ENCODE results near the gene ANKRD11. TPM values are rescaled to one million over a fixed set of nuclear protein-coding genes. Genes with fewer than 3 reads are reported as not detected.
A peak's percentile ranks its signal among the peaks of the same experiment; 100 is the strongest.
"Not testable (repeated sequence)": the region's sequence is repeated elsewhere in the genome, so short reads cannot be mapped to it uniquely, and the experiment has no call there.

The ANKRD11 gene
- polyA plus RNA-seq, 1 donor (not counting 4 experiments of a cell fraction or from before 2014, with no cell fraction given) = 30.1 TPM

DNA sequence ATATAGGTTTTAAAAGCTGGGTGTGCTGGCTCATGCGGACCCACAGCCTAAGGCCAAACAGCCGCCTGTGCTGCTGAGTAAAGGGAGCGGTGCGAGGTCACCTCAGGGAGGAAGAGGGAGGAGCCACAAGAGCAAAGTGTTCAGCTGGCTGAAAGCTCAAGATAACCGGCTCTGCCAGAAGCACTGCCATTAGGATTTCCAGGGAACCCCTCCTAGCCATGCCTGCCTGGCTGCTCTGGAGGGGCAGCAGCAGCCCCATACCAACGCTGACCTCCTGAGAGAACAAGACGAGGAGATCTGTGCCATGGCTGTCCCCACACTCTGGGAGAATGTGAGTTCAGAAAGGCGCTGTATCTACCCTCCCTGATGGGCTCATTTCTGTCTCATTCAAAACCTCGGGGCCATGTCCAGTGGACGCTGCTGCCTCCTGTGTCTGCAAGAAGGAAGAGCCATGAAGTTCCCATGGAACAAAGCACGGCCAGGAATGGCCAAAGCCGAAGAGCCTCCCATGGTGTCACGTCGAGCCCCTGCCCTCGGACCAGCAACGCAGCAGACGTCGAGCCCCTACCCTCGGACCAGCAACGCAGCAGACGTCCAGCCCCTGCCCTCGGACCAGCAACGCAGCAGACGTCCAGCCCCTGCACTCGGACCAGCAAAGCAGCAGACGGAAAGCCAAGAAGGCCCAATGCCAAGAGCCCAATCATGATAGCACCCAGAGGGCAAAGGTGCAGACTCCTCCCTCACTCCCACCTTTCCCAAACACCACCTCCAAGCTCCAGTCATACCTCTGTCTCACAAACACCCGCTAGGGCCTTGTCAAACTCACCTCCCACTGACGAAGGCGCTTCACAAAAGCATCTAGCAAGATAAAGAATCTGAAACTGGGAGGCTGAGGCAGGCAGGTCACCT is 107.0 kb downstream of the ANKRD11 start:
- dilution Hi-C loops (cut with MboI; ENCODE audit: extremely low pct_ligation_motif_present, low sequenced_read_pairs) = no loop called here
- peaks cover 36% of the 10 kb centered on the region for H4K20me1 ChIP-seq (ENCODE audit: control insufficient read depth, extremely low read depth, insufficient read depth, low read length)
- DNase-seq (ENCODE audit: low read depth, low spot score) (no peak), FAIRE-seq (peak; percentile 63)
- TF ChIP-seq EZH2 (IDR thresholded peaks at IDR 0.05; ENCODE audit: low read length) = no peak
- no peak for TF ChIP-seq CTCF (optimal IDR thresholded peaks at IDR 0.05 in 1 of 3, IDR thresholded peaks at IDR 0.05 in 1 of 3, conservative IDR thresholded peaks at IDR 0.05 in 1 of 3; ENCODE audit: extremely low read depth in 1 of 3, insufficient read depth in 2 of 3, low read length in 3 of 3)
- peaks cover 3% of the 10 kb centered on the region for H3K9me1 ChIP-seq (ENCODE audit: control insufficient read depth, extremely low read depth, insufficient read depth, low read length)
- H3K27me3 ChIP-seq (ENCODE audit: control insufficient read depth, extremely low read depth, insufficient read depth, low read length) = no peaks in the 10 kb centered on the region
- peaks cover 40% of the 10 kb centered on the region for H3K4me1 ChIP-seq (ENCODE audit: control insufficient read depth, extremely low read depth, insufficient read depth, low read length)
- H3K79me2 ChIP-seq (ENCODE audit: control insufficient read depth, insufficient read depth, low read length) = peaks cover 97% of the 10 kb centered on the region
- no peaks in the 10 kb centered on the region for H3K36me3 ChIP-seq (ENCODE audit: control insufficient read depth in 2 of 2, extremely low read depth in 1 of 2, insufficient read depth in 2 of 2, low read length in 2 of 2)
- peak overlapping the region; percentile 79 for H3K4me2 ChIP-seq (ENCODE audit: control insufficient read depth, extremely low read depth, insufficient read depth, low read depth, low read length)
- peak overlapping the region in 2 of 3 experiments; percentile 34 to 42 for H3K4me3 ChIP-seq (ENCODE audit: control insufficient read depth in 2 of 3, extremely low read depth in 1 of 3, insufficient read depth in 2 of 3, low read depth in 1 of 3, low read length in 3 of 3)
- peak overlapping the region; percentile 49 for H3K27ac ChIP-seq (ENCODE audit: control insufficient read depth, insufficient read depth, low read length)
- H2AFZ ChIP-seq (ENCODE audit: control insufficient read depth, low read length) = no peak overlapping the region
- H3K9me3 ChIP-seq (ENCODE audit: control insufficient read depth, low read depth, low read length) = no peaks in the 10 kb centered on the region
- peak overlapping the region; percentile 48 for H3K9ac ChIP-seq (ENCODE audit: control insufficient read depth, extremely low read depth, insufficient read depth, low read length)

- H3K4me3 ChIP-seq (ENCODE audit: control insufficient read depth in 2 of 3, extremely low read depth in 1 of 3, insufficient read depth in 2 of 3, low read depth in 1 of 3, low read length in 3 of 3) = peak overlapping the region in 2 of 3 experiments; percentile 34 to 42
- H3K9ac ChIP-seq (ENCODE audit: control insufficient read depth, extremely low read depth, insufficient read depth, low read length) = peak overlapping the region; percentile 48
- H2AFZ ChIP-seq (ENCODE audit: control insufficient read depth, low read length); H3K9me1 ChIP-seq (ENCODE audit: control insufficient read depth, extremely low read depth, insufficient read depth, low read length); H3K9me3 ChIP-seq (ENCODE audit: control insufficient read depth, low read depth, low read length); DNase-seq (ENCODE audit: low read depth, low spot score); H3K27me3 ChIP-seq (ENCODE audit: control insufficient read depth, extremely low read depth, insufficient read depth, low read length); FAIRE-seq; H3K36me3 ChIP-seq (ENCODE audit: control insufficient read depth in 2 of 2, extremely low read depth in 1 of 2, insufficient read depth in 2 of 2, low read length in 2 of 2); dilution Hi-C loops (cut with MboI; ENCODE audit: extremely low pct_ligation_motif_present, low sequenced_read_pairs): not testable (repeated sequence)
- H3K4me2 ChIP-seq (ENCODE audit: control insufficient read depth, extremely low read depth, insufficient read depth, low read depth, low read length) = peak overlapping the region; percentile 79
- peaks cover 40% of the 10 kb centered on the region for H3K4me1 ChIP-seq (ENCODE audit: control insufficient read depth, extremely low read depth, insufficient read depth, low read length)
- H3K79me2 ChIP-seq (ENCODE audit: control insufficient read depth, insufficient read depth, low read length) = peaks cover 97% of the 10 kb centered on the region
- H3K27ac ChIP-seq (ENCODE audit: control insufficient read depth, insufficient read depth, low read length) = peak overlapping the region; percentile 49
- peaks cover 40% of the 10 kb centered on the region for H4K20me1 ChIP-seq (ENCODE audit: control insufficient read depth, extremely low read depth, insufficient read depth, low read length)
These were observed 107.8 kb downstream of the ANKRD11 start for GRCh38 chr16:89382555-89382954.
